DND-41 (cell line): Measurements from ENCODE around the gene TCF7L1.

Experiments
- ATAC-seq: fragments of 200-7000 bp; cut with Tn5 transposase; 3 replicates; pipeline ENCODE4 v1.9.1; 2021; ENCODE audit warnings: low read depth; ENCODE audit not compliant: insufficient read depth
- DNase-seq: peaks from one replicate; pipeline ENCODE4 v3.0.0-alpha.2; 2020
- H2AFZ ChIP-seq: 2 replicates; pipeline ENCODE4 v1.6.0; 2012; ENCODE audit warnings: low read depth, low read length
- H3K27ac ChIP-seq: 2 replicates; pipeline ENCODE4 v1.5.1; 2012; ENCODE audit warnings: low read length, inconsistent platforms
- H3K27me3 ChIP-seq: fragments of 200-600 bp; sonication (generic); 2 replicates; pipeline ENCODE4 v1.6.0; 2012; ENCODE audit warnings: low read length, mild to moderate bottlenecking, inconsistent platforms; ENCODE audit not compliant: insufficient read depth, poor library complexity
- H3K36me3 ChIP-seq: 2 replicates; pipeline ENCODE4 v1.5.1; 2012; ENCODE audit warnings: low read length, inconsistent platforms; ENCODE audit not compliant: insufficient read depth
- H3K4me1 ChIP-seq: 2 replicates; pipeline ENCODE4 v1.5.1; 2012; ENCODE audit warnings: mild to moderate bottlenecking, low read length; ENCODE audit not compliant: insufficient read depth
- H3K4me2 ChIP-seq: 2 replicates; pipeline ENCODE4 v1.6.0; 2012; ENCODE audit warnings: mild to moderate bottlenecking, moderate library complexity, low read length, inconsistent platforms; ENCODE audit not compliant: insufficient read depth
- H3K4me3 ChIP-seq, 2 experiments: fragments of 200-600 bp in 1 of 2; shearing (Covaris generic) in 1 of 2; 2 replicates each; pipeline ENCODE4 v1.5.1; 2012 to 2016; ENCODE audit warnings: inconsistent platforms in 2 of 2, low read length in 2 of 2, mild to moderate bottlenecking in 2 of 2, low read depth in 1 of 2, moderate library complexity in 1 of 2
- H3K79me2 ChIP-seq: 2 replicates; pipeline ENCODE4 v1.6.0; 2012; ENCODE audit warnings: low read length, inconsistent platforms; ENCODE audit not compliant: insufficient read depth
- H3K9ac ChIP-seq: 2 replicates; pipeline ENCODE4 v1.6.0; 2012; ENCODE audit warnings: low read depth, mild to moderate bottlenecking, inconsistent platforms, low read length, moderate library complexity
- H3K9me3 ChIP-seq: 2 replicates; pipeline ENCODE4 v1.5.1; 2012; ENCODE audit warnings: low read length, moderate library complexity, mild to moderate bottlenecking, inconsistent platforms; ENCODE audit not compliant: insufficient read depth, severe bottlenecking
- H4K20me1 ChIP-seq: 2 replicates; pipeline ENCODE4 v1.6.0; 2012; ENCODE audit warnings: low read length; ENCODE audit not compliant: insufficient read depth
- CTCF ChIP-seq: IDR thresholded peaks from 2 replicates; pipeline ENCODE4 v1.5.1; 2012; ENCODE audit warnings: borderline replicate concordance, low read length, moderate library complexity, mild to moderate bottlenecking; ENCODE audit not compliant: poor library complexity, severe bottlenecking; ENCODE audit errors: extremely low read depth
- EZH2 ChIP-seq: IDR thresholded peaks from 3 replicates; pipeline ENCODE4 v1.6.1; 2012; ENCODE audit warnings: borderline replicate concordance, low read depth, mild to moderate bottlenecking, moderate library complexity, low read length, inconsistent platforms; ENCODE audit not compliant: severe bottlenecking

The TCF7L1 gene

DNA sequence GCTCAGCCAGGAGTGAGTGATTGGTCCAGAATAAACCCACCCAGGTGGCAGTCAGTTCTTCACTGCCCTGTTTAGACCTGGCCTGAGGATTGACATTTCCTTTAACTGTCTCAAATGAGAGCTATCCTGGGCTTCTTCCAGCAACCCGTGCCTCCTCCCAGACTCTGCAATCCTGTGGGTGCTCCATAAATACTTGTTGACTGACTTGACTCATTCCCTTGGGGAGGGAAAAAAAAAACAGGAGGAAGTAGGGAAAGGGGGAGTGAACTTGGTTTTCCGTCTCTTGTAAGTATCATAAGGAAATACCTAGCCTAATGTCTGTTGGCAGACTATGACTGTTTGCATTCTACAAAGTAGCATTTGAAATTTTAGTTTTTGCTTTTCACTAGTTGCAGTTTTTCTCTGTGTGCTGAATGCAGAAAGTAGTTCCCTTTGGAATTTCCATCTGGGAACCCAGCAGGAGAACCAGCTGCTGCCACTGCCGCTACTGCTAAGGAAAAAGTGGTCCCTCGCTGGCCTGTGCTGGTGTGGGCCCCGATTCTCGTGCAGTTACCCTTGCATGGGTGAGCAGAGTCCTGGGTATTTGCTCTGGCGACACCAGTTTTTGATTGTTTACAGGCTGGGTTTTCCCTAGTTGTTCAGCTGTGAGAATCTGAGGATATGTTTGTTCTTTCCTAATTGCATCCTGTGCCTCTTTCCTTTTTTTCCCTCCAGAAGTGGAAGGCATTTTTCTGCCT is 115.7 kb downstream of the TCF7L1 start:
- ATAC-seq: no peak
- H3K27ac ChIP-seq: no peak overlapping the region
- H3K36me3 ChIP-seq: no peaks in the 10 kb centered on the region
- TF ChIP-seq EZH2: no peak
- TF ChIP-seq CTCF: no peak
- peaks cover 10% of the 10 kb centered on the region for H3K27me3 ChIP-seq
- no peaks in the 10 kb centered on the region for H3K9me3 ChIP-seq
- no peak overlapping the region for H3K4me3 ChIP-seq
- DNase-seq: no peak
- H3K4me1 ChIP-seq: no peaks in the 10 kb centered on the region
- no peaks in the 10 kb centered on the region for H3K79me2 ChIP-seq
- H3K4me2 ChIP-seq: no peak overlapping the region
- no peak overlapping the region for H2AFZ ChIP-seq
- H3K9ac ChIP-seq: no peak overlapping the region
- no peaks in the 10 kb centered on the region for H4K20me1 ChIP-seq

DNA sequence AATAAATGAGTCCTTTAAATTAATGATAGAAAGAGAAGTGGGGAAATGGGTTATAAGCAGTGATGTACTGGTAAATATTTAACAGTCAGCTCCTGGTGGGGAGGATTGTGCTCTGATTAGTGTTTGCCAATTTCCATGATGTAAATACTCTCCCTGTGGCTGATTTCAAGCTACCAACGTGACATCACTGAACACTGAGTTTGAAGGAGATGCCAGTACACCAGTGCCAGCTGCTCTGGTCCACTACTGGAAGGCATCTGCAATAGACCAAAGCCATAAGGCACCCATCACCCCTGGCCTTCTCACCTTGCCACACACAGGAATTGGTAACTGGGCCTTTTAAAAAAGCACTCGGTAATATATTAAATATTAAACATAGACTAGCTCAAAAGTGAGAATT is 116.9 kb downstream of the TCF7L1 start:
- H3K27ac ChIP-seq: no peak overlapping the region
- H2AFZ ChIP-seq: no peak overlapping the region
- no peaks in the 10 kb centered on the region for H3K4me1 ChIP-seq
- H3K36me3 ChIP-seq: no peaks in the 10 kb centered on the region
- H3K79me2 ChIP-seq: no peaks in the 10 kb centered on the region
- H3K27me3 ChIP-seq: peaks cover 10% of the 10 kb centered on the region
- H3K4me2 ChIP-seq: no peak overlapping the region
- ATAC-seq: no peak
- no peak overlapping the region for H3K9ac ChIP-seq
- H3K4me3 ChIP-seq: no peak overlapping the region
- H4K20me1 ChIP-seq: no peaks in the 10 kb centered on the region
- DNase-seq: no peak
- H3K9me3 ChIP-seq: no peaks in the 10 kb centered on the region
- no peak for TF ChIP-seq EZH2
- TF ChIP-seq CTCF: no peak

DNA sequence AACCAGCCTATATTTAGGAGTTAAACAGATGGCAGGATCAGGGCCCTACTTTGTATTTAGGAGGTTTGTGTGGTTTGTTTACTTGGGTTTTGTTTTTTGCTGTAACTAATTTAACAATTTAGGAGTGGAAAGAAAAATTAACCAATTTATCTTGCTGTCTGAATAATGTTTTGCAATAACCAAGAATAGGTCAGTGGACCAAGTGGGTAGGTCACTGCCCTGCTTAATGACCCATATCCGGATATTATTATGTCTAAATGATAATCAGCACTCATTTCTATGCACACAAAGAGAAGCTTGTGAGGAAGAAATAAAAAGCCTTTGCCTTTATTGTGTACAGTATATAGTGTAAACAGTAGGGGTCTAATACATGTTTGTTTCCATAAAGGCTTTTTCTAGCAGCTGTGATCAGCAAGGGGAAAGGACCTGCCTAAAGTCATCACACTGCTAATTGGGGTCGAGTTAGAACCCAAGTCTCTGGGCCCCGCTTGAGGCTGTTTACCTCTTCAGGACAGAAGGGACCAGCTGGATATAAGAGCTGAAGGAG is 118.0 kb downstream of the TCF7L1 start:
- no peak overlapping the region for H3K4me3 ChIP-seq
- H3K9me3 ChIP-seq: no peaks in the 10 kb centered on the region
- H3K27ac ChIP-seq: no peak overlapping the region
- H3K9ac ChIP-seq: no peak overlapping the region
- no peaks in the 10 kb centered on the region for H3K36me3 ChIP-seq
- no peak overlapping the region for H3K4me2 ChIP-seq
- H3K27me3 ChIP-seq: peaks cover 10% of the 10 kb centered on the region
- H3K4me1 ChIP-seq: no peaks in the 10 kb centered on the region
- H3K79me2 ChIP-seq: no peaks in the 10 kb centered on the region
- no peak for TF ChIP-seq CTCF
- TF ChIP-seq EZH2: no peak
- H2AFZ ChIP-seq: no peak overlapping the region
- DNase-seq: no peak
- no peak for ATAC-seq
- H4K20me1 ChIP-seq: no peaks in the 10 kb centered on the region
